GM12878 (cell line): ENCODE results near the gene MSH2. TPM values are rescaled to one million over a fixed set of nuclear protein-coding genes. Genes with fewer than 3 reads are reported as not detected.
A peak's percentile ranks its signal among the peaks of the same experiment; 100 is the strongest.

Source experiments
- ATAC-seq: fragments of 200-7000 bp; cut with Tn5 transposase; 3 replicates; pipeline ENCODE4 v1.9.1; 2020; ENCODE audit warnings: mild to moderate bottlenecking, moderate library complexity
- BruUV-seq: library from RNA; stranded (reverse); fragments of 400-500 nt; replicated peaks from 2 replicates; lab custom pipeline; 2021; lab: Mats Ljungman, UMichigan
- CTCF ChIA-PET: fragments of 300-600 bp; sonication (Branson Sonifier 250); formaldehyde crosslinking; extraction: SDS; loops from one replicate; lab custom pipeline; 2021; ENCODE audit warnings: inconsistent platforms; lab: Yijun Ruan, JAX
- POLR2A ChIA-PET: fragments of 350-600 bp; formaldehyde crosslinking; extraction: SDS; loops from one replicate; lab custom pipeline; 2021; ENCODE audit warnings: inconsistent platforms; lab: Charles Lee
- RAD21 ChIA-PET: fragments of 300-600 bp; sonication (Branson Sonifier 250); formaldehyde crosslinking; loops from one replicate; lab custom pipeline; 2023; ENCODE audit warnings: antibody characterized with exemption; ENCODE audit not compliant: unreplicated experiment; lab: Charles Lee
- SMC1A ChIA-PET: fragments of 300-600 bp; sonication (Branson Sonifier 250); formaldehyde crosslinking; loops from one replicate; lab custom pipeline; 2023; ENCODE audit not compliant: unreplicated experiment, uncharacterized antibody; lab: Charles Lee
- DNase-seq: peaks from one replicate; pipeline ENCODE4 v3.0.0-alpha.2; 2011; ENCODE audit warnings: low read depth, low spot score
- FAIRE-seq: peaks from 3 replicates; lab custom pipeline; 2011; peaks lifted over from hg19 to GRCh38; lab: Jason Lieb, UNC
- H2AFZ ChIP-seq: 2 replicates; pipeline ENCODE4 v1.6.0; 2011; ENCODE audit warnings: low read depth, low read length, control low read depth; ENCODE audit not compliant: control insufficient read depth
- H3K27ac ChIP-seq: 2 replicates; pipeline ENCODE4 v1.5.1; 2011; ENCODE audit warnings: control low read depth; ENCODE audit not compliant: control insufficient read depth, insufficient read depth
- H3K27me3 ChIP-seq, 2 experiments: replicated peaks in 1 of 2; 2 replicates each; pipeline versions ENCODE4 v1.6.0 to v1.6.1; 2011; ENCODE audit warnings: low read length in 1 of 2; ENCODE audit not compliant: control insufficient read depth in 2 of 2, insufficient read depth in 2 of 2
- H3K36me3 ChIP-seq, 2 experiments: 2 replicates each; pipeline ENCODE4 v1.5.1; 2011; ENCODE audit warnings: low read length in 1 of 2; ENCODE audit not compliant: control insufficient read depth in 2 of 2, insufficient read depth in 2 of 2
- H3K4me1 ChIP-seq: 2 replicates; pipeline ENCODE4 v1.6.1; 2011; ENCODE audit warnings: mild to moderate bottlenecking, low read length, moderate library complexity, mixed read lengths; ENCODE audit not compliant: control insufficient read depth, insufficient read depth
- H3K4me2 ChIP-seq: 2 replicates; pipeline ENCODE4 v1.6.0; 2011; ENCODE audit warnings: control low read depth; ENCODE audit not compliant: control insufficient read depth, insufficient read depth
- H3K4me3 ChIP-seq: fragments of 200-600 bp; sonication (generic); 2 replicates; pipeline ENCODE4 v1.5.1; 2016
- H3K79me2 ChIP-seq: 2 replicates; pipeline ENCODE4 v1.6.0; 2011; ENCODE audit warnings: low read length; ENCODE audit not compliant: control insufficient read depth, insufficient read depth
- H3K9ac ChIP-seq: 2 replicates; pipeline ENCODE4 v1.8.0; 2011; ENCODE audit warnings: low read length, control low read depth, mixed read lengths; ENCODE audit not compliant: control insufficient read depth, insufficient read depth
- H3K9me3 ChIP-seq: replicated peaks from 3 replicates; pipeline ENCODE4 v1.5.1; 2011; ENCODE audit warnings: mild to moderate bottlenecking, low read length; ENCODE audit not compliant: control insufficient read depth, insufficient read depth
- H4K20me1 ChIP-seq: 2 replicates; pipeline ENCODE4 v1.6.0; 2011; ENCODE audit not compliant: control insufficient read depth, insufficient read depth
- BMI1 ChIP-seq: fragments of 450-650 bp; IDR thresholded peaks from 2 replicates; pipeline ENCODE4 v1.6.1; 2016; ENCODE audit warnings: mild to moderate bottlenecking, moderate library complexity, borderline replicate concordance
- DPF2 ChIP-seq: fragments of 450-650 bp; IDR thresholded peaks from 2 replicates; pipeline ENCODE4 v1.6.1; 2017; ENCODE audit warnings: mild to moderate bottlenecking
- FOS ChIP-seq: IDR thresholded peaks from 3 replicates; pipeline ENCODE4 v1.6.1; 2011; ENCODE audit warnings: borderline replicate concordance; ENCODE audit not compliant: insufficient read length; ENCODE audit errors: extremely low read depth
- POLR2AphosphoS5 ChIP-seq: IDR thresholded peaks from 2 replicates; pipeline ENCODE4 v1.6.1; 2011; ENCODE audit warnings: mild to moderate bottlenecking, low read length, inconsistent platforms
- RBBP5 ChIP-seq: fragments of 200-600 bp; sonication (generic); conservative IDR thresholded peaks from 2 replicates; pipeline ENCODE4 v1.6.1; 2016
- SMAD5 ChIP-seq: IDR thresholded peaks from 2 replicates; pipeline ENCODE4 v1.6.1; 2016; ENCODE audit warnings: antibody characterized with exemption, low read depth
- WRNIP1 ChIP-seq: IDR thresholded peaks from 2 replicates; pipeline ENCODE4 v1.6.1; 2011; ENCODE audit warnings: low read depth, low read length, improper control_type of control experiment, borderline replicate concordance
- YBX1 ChIP-seq: fragments of 450-650 bp; IDR thresholded peaks from 2 replicates; pipeline ENCODE4 v1.6.1; 2016; ENCODE audit warnings: antibody characterized with exemption
- ZBTB40 ChIP-seq: fragments of 450-650 bp; IDR thresholded peaks from 2 replicates; pipeline ENCODE4 v1.6.1; 2016; ENCODE audit warnings: mild to moderate bottlenecking, moderate library complexity, borderline replicate concordance
- WGBS: methylation state at CpG from one replicate; pipeline ENCODE4 v1.1.6; 2016; ENCODE audit warnings: low lambda C conversion rate; ENCODE audit not compliant: insufficient replicate concordance, insufficient coverage; ENCODE audit errors: missing lambda C conversion rate; 5-methylcytosine and 5-hydroxymethylcytosine counted together
- in situ Hi-C: fragments of 300-500 bp; cut with MboI; formaldehyde crosslinking; loops from 9 replicates; pipeline ENCODE4 v1.14.3; 2018; ENCODE audit warnings: mixed read lengths
- intact Hi-C: fragments of 100-400 bp; cut with micrococcal nuclease; formaldehyde crosslinking; loops from one replicate; pipeline ENCODE4 v1.14.2; 2022; ENCODE audit not compliant: unreplicated experiment
- polyA plus RNA-seq, 11 experiments: library from polyadenylated mRNA; depleted of rRNA in 4 of 11; unstranded in 6 of 11; stranded (reverse) in 5 of 11; fragments of >200 nt; fragmentation: Nextera tagmentation in 4 of 11; fragmentation: Illumina TruSeq in 1 of 11; extraction: Ambion mirVana in 4 of 11; extraction: Trizol in 1 of 11; gene quantifications; 1 replicate in 1 of 11; 2 replicates in 10 of 11; pipeline versions ENCODE4 v1.2.1 to v1.2.3, GENCODE V29; 2011 to 2016; ENCODE audit warnings: inconsistent platforms in 2 of 11, missing spikeins in 2 of 11, low read depth in 1 of 11
- total RNA-seq, 4 experiments: library from RNA; depleted of rRNA in 3 of 4; stranded (reverse); fragments of >200 nt in 3 of 4; fragmentation: Illumina TruSeq in 1 of 4; extraction: Trizol in 1 of 4; gene quantifications; 2 replicates each; pipeline versions ENCODE4 v1.2.1 to v1.2.3, GENCODE V29; 2013 to 2021
- TF ChIP-seq, protein P1 (sequence below): IDR thresholded peaks from 2 replicates; pipeline ENCODE4 v1.6.1; 2011; ENCODE audit warnings: low read depth, low read length, improper control_type of control experiment, borderline replicate concordance
- TF ChIP-seq, protein P2 (sequence below): fragments of 150-350 bp; IDR thresholded peaks from 2 replicates; pipeline ENCODE4 v1.6.1; 2016; ENCODE audit warnings: low read depth, low read length

Gene MSH2
- total and polyA plus RNA-seq, 10 of the 15 experiments (the other 5 are each of a cell fraction or from before 2014, with no cell fraction given) = 24.3 to 94.4 (median 55.5) TPM

DNA sequence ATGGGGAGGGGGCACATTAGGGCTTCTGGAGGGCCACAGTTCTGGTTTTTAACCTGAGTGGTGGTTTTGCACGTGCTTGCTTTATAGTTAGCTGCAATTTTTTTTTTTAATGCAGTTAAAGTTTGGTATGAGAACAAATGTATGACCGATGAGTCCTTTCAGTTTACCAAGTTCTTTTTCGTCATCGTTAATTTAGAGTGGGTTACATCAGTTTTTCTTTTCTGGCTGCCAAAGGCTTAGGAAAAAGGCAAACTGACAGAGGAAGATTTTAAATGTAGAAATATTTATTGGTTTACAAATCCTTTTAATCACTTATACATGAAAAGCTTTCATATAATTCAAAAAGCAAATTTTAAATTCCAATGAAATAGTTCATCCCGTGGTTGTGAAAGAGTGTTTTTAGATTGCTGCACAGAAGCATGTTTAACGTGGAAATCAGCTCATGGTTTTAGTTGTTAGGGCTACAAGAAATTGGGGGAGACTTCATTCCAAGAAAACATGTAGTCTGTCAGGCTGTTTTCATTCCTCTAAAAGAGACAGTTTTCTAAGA, 82.9 kb downstream of the MSH2 start (continued):
- TF ChIP-seq ZBTB40 (no peak), FOS (no peak)

DNA sequence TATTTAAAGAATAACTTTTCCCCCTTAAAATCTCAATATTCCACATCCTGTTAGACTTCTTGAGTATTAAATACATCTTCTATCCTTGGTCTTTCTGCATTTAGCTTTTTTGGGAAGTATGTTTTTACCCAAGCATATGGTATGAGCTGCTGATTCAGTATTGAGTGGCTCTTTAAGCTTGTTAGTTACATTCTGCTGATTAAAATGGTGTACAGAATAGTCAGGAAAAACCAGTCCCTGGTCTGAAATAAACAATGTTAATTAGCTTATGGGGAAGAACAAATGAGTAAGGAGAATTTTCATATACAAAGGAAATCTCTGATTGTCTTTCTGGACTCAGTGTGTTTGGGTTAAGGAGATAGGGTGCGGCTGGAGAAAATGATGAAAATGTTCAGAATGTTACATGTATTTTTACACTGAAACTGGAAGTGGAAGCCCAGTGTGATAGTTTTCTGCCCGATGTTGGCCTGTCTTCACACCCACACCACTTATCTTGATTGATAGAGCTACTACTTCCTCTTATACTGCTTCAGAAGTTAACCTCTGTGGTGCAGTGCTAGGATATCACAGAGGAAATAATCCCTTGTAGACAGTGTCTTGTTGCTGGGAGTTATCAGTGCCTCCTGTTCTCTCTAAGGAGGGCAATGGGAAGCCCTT, 84.0 kb downstream of the MSH2 start:
- peak overlapping the region; percentile 37; the same call in 1 of the 2 replicates for H3K4me2 ChIP-seq
- ChIA-PET POLR2A (no interaction called here), SMC1A (interaction anchor here (0.6 to 2.2 kb wide), 15 partner anchors 8 to 285 kb away, joined by 3 to 7 read pairs (median 3); no protein-coding TSS in a partner anchor), CTCF (interaction anchor here (1.0 to 3.5 kb wide), 5 partner anchors 20 to 281 kb away, joined by 3 to 22 read pairs (median 3); no protein-coding TSS in a partner anchor), RAD21 (interaction anchor here (0.6 to 2.1 kb wide), 3 partner anchors 50 to 281 kb away, joined by 3 to 10 read pairs (median 5); no protein-coding TSS in a partner anchor)
- in situ Hi-C loops (no loop called here), intact Hi-C loops (no loop called here)
- no peaks in the 10 kb centered on the region for H3K79me2 ChIP-seq
- no peaks in the 10 kb centered on the region for H3K9me3 ChIP-seq
- no peaks in the 10 kb centered on the region for H3K27me3 ChIP-seq
- H3K36me3 ChIP-seq = no peaks in the 10 kb centered on the region
- no peaks in the 10 kb centered on the region for H4K20me1 ChIP-seq
- H3K9ac ChIP-seq = no peak overlapping the region
- H3K27ac ChIP-seq = peak overlapping the region; percentile 13; the same call in 1 of the 2 replicates
- DNase-seq (peak; percentile 23), FAIRE-seq (peak; percentile 64), ATAC-seq (peak; percentile 99)
- 31% methylated on average over 2 of the region's 2 CpGs for WGBS
- H3K4me3 ChIP-seq = no peak overlapping the region
- H2AFZ ChIP-seq = no peak overlapping the region
- peaks cover 14% of the 10 kb centered on the region for H3K4me1 ChIP-seq
- BruUV-seq = no TSS peak
- TF ChIP-seq POLR2AphosphoS5 = no peak
- TF ChIP-seq DPF2 = peak; percentile 85
- TF ChIP-seq SMAD5 = no peak
- TF ChIP-seq, protein P1, sequence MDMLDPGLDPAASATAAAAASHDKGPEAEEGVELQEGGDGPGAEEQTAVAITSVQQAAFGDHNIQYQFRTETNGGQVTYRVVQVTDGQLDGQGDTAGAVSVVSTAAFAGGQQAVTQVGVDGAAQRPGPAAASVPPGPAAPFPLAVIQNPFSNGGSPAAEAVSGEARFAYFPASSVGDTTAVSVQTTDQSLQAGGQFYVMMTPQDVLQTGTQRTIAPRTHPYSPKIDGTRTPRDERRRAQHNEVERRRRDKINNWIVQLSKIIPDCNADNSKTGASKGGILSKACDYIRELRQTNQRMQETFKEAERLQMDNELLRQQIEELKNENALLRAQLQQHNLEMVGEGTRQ = no peak
- TF ChIP-seq, protein P2, sequence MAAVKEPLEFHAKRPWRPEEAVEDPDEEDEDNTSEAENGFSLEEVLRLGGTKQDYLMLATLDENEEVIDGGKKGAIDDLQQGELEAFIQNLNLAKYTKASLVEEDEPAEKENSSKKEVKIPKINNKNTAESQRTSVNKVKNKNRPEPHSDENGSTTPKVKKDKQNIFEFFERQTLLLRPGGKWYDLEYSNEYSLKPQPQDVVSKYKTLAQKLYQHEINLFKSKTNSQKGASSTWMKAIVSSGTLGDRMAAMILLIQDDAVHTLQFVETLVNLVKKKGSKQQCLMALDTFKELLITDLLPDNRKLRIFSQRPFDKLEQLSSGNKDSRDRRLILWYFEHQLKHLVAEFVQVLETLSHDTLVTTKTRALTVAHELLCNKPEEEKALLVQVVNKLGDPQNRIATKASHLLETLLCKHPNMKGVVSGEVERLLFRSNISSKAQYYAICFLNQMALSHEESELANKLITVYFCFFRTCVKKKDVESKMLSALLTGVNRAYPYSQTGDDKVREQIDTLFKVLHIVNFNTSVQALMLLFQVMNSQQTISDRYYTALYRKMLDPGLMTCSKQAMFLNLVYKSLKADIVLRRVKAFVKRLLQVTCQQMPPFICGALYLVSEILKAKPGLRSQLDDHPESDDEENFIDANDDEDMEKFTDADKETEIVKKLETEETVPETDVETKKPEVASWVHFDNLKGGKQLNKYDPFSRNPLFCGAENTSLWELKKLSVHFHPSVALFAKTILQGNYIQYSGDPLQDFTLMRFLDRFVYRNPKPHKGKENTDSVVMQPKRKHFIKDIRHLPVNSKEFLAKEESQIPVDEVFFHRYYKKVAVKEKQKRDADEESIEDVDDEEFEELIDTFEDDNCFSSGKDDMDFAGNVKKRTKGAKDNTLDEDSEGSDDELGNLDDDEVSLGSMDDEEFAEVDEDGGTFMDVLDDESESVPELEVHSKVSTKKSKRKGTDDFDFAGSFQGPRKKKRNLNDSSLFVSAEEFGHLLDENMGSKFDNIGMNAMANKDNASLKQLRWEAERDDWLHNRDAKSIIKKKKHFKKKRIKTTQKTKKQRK = no peak
- no peak for TF ChIP-seq WRNIP1
- TF ChIP-seq BMI1 = no peak
- no peak for TF ChIP-seq RBBP5
- TF ChIP-seq YBX1 = no peak
